Measurements from ENCODE around the gene ZCCHC17.
A peak's percentile ranks its signal among the peaks of the same experiment; 100 is the strongest.

The ZCCHC17 gene

DNA sequence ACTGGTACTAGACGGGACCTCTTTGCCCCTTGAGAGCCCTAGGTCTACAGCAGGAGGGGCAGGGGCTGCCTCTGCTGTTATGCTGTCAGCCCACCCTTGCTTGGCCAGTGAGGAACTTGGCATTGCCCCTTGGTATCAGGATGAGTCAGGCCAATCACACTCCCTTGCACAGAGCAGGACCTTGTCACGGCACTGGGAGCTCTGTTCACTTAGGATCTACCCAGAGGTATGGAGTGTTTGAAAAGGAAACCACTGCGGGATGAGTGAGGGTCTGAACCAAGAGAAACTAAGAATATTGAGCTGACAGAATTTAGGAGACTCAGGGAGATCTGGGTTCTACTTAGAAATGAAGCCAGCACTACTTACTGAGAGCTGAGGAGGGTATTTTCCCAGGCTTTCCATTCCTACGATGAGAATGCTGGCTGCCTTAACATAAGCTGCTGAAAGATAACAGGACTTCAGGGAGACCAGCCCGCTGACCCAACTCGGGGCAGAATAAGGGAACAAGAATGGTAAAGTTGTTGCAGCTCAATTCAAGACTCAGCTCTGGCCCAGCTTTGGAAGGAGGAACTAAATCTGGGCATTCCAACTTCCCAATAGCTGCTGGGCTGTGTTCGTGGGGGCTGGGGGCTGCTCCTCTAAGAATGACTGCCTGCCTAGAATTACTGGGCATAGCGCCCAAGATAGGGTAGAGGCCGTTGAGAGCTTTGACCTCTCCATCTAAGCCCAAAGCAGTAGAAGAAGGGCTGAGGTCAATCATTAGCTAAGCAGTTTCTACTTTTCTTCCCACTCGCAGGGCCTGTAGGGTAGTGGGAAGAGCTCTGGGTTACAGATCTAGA is 74.5 kb downstream of the ZCCHC17 start:
- Mint-ChIP-seq H3K4me1 (ENCODE audit: low read depth) (peaks cover 14% of the 10 kb centered on the region), H3K4me3 (no peak overlapping the region), H3K36me3 (ENCODE audit: low read depth) (peaks cover 7% of the 10 kb centered on the region), H3K27me3 (peaks cover 10% of the 10 kb centered on the region), H3K27ac (no peak overlapping the region), H3K9me3 (no peaks in the 10 kb centered on the region)
- DNase-seq, result no peak

DNA sequence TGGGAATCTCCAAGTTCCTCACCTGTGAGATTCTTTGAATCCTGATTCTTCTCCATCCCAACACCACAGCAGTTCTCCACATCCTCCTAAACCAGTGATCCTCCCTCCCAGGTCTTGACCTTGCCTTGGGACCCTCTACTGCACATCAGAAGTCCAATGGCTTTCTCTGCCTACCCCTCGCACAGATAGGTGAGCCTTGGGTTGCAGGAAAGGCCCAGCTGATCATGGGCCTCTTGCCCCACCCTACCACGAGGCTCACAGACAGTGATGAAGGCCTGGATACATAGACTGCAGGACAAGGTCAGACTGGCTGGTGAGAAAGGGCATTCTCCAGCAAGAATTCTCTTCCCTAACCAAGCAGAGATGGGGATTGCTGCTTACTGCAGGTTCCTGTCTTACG is 75.2 kb downstream of the ZCCHC17 start:
- Mint-ChIP-seq H3K27ac (no peak overlapping the region), H3K4me3 (no peak overlapping the region), H3K9me3 (no peaks in the 10 kb centered on the region), H3K36me3 (ENCODE audit: low read depth) (peaks cover 5% of the 10 kb centered on the region), H3K4me1 (ENCODE audit: low read depth) (peaks cover 14% of the 10 kb centered on the region), H3K27me3 (peaks cover 10% of the 10 kb centered on the region)
- DNase-seq, result no peak

- H3K27me3 Mint-ChIP-seq, result peaks cover 10% of the 10 kb centered on the region
- no peak for DNase-seq
- no peaks in the 10 kb centered on the region for H3K9me3 Mint-ChIP-seq
- peak overlapping the region; percentile 65 for H3K4me3 Mint-ChIP-seq
- no peak overlapping the region for H3K27ac Mint-ChIP-seq
- no peaks in the 10 kb centered on the region for H3K36me3 Mint-ChIP-seq (ENCODE audit: low read depth)
- H3K4me1 Mint-ChIP-seq (ENCODE audit: low read depth), result peaks cover 14% of the 10 kb centered on the region
Measured at GRCh38 chr1:31372751-31373055, 75.9 kb downstream of the ZCCHC17 start.

DNA sequence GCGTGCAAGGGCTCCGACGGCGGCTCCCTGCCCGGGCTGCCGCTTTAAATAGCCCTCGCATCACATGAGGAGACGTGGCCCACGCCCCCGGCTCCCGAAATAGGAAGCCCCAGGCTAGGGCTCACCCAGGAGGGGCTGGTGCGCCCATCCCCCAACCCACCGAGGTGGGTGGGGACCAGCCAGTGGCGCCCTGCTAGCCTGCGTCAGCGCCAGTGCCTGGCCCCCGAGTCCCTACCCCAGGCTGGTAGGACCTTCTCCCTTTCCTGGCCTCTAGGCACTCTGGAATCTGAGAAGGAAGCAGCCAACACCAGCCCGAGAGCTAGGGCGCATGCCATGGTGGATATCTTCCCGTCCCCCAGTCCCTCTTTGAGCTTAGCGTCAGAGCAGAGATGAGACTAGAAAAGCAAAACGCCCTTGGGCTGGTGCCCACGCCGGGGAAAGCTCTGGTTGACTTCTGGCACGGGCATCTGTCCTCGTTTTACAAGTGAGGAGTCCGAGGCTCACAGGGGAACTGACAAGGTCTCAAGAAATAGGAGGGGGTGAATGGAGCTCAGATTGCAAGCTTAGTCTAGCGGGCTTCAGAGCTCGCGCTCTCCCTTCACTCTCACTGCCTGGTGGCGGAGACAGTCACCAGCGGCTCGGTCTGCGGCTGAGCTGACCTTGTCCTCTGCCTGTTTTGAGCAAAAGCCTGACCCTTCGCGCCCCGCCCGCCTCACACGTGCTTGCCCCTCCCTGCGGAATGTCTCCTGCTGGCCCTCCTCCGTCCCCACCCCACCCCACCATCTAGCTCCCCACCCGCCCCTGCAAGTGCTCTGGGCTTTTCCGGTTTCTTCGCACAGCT is 76.4 kb downstream of the ZCCHC17 start, which contains the start of gene FABP3:
FABP3 (minus strand) TSS at position 21 of the 841 bp plus-strand sequence. CDS start 62 bp downstream, outside the sequence.
- H3K27ac Mint-ChIP-seq, result peak within 1 kb of the TSS; percentile 27
- DNase-seq, result peak; percentile 51
- H3K9me3 Mint-ChIP-seq, result no peaks in the 10 kb centered on the region
- peak within 1 kb of the TSS; percentile 65 for H3K4me3 Mint-ChIP-seq
- peaks cover 10% of the 10 kb centered on the region for H3K27me3 Mint-ChIP-seq
- no peaks in the 10 kb centered on the region for H3K36me3 Mint-ChIP-seq (ENCODE audit: low read depth)
- H3K4me1 Mint-ChIP-seq (ENCODE audit: low read depth), result peaks cover 14% of the 10 kb centered on the region

DNA sequence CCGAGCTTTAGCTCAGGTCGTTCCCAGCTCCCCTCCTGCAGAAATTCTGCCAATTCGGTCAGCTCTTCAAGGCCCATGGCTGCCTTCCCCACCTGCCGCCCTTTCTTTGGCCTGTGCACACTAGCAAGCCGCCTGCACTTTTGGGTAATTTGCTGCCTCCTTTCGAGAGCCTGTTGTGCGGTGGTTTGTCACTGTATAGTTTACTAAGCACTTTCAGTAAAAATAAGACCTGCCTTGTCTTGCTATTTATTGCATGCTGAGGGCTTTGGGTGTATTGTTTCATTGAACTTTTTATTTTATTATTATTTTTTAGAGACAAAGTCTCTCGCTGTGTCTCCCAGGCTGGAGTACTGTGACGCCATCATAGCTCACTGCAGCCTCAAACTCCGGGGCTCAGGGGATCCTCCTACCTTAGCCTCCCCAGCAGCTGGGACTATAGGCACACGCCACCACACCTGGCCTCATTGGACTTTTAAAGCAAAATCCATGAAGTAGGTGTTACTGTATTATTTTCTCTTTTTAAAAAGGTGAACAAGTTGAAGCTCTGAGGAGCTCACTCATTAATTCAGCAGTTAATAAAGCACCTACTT is 77.2 kb downstream of the ZCCHC17 start:
- H3K4me1 Mint-ChIP-seq (ENCODE audit: low read depth), result peaks cover 14% of the 10 kb centered on the region
- DNase-seq, result no peak
- H3K27ac Mint-ChIP-seq, result no peak overlapping the region
- H3K4me3 Mint-ChIP-seq, result peak overlapping the region; percentile 65
- no peaks in the 10 kb centered on the region for H3K36me3 Mint-ChIP-seq (ENCODE audit: low read depth)
- H3K9me3 Mint-ChIP-seq, result no peaks in the 10 kb centered on the region
- H3K27me3 Mint-ChIP-seq, result peaks cover 10% of the 10 kb centered on the region

GRCh38 chr1:31374511-31375196 is 77.8 kb downstream of the ZCCHC17 start:
- no peak overlapping the region for H3K4me3 Mint-ChIP-seq
- H3K27ac Mint-ChIP-seq, result no peak overlapping the region
- H3K9me3 Mint-ChIP-seq, result no peaks in the 10 kb centered on the region
- H3K27me3 Mint-ChIP-seq, result peaks cover 10% of the 10 kb centered on the region
- H3K4me1 Mint-ChIP-seq (ENCODE audit: low read depth), result peaks cover 14% of the 10 kb centered on the region
- H3K36me3 Mint-ChIP-seq (ENCODE audit: low read depth), result no peaks in the 10 kb centered on the region
- no peak for DNase-seq

- DNase-seq, result no peak
- Mint-ChIP-seq H3K4me3 (no peak overlapping the region), H3K27me3 (peaks cover 15% of the 10 kb centered on the region), H3K36me3 (ENCODE audit: low read depth) (no peaks in the 10 kb centered on the region), H3K9me3 (no peaks in the 10 kb centered on the region), H3K4me1 (ENCODE audit: low read depth) (peaks cover 14% of the 10 kb centered on the region), H3K27ac (no peak overlapping the region)
Measured at GRCh38 chr1:31376375-31377134, 79.7 kb downstream of the ZCCHC17 start.

- Mint-ChIP-seq H3K36me3 (ENCODE audit: low read depth) (no peaks in the 10 kb centered on the region), H3K27me3 (peaks cover 15% of the 10 kb centered on the region), H3K27ac (no peak overlapping the region), H3K4me3 (no peak overlapping the region), H3K4me1 (ENCODE audit: low read depth) (peaks cover 13% of the 10 kb centered on the region), H3K9me3 (no peaks in the 10 kb centered on the region)
- DNase-seq, result no peak
Measured at GRCh38 chr1:31377364-31377863, 80.6 kb downstream of the ZCCHC17 start.

- H3K36me3 Mint-ChIP-seq (ENCODE audit: low read depth), result no peaks in the 10 kb centered on the region
- H3K4me1 Mint-ChIP-seq (ENCODE audit: low read depth), result peaks cover 8% of the 10 kb centered on the region
- no peak overlapping the region for H3K27ac Mint-ChIP-seq
Measured at GRCh38 chr1:31378001-31378400, 81.2 kb downstream of the ZCCHC17 start.

GRCh38 chr1:31380181-31380580 is 83.3 kb downstream of the ZCCHC17 start:
- H3K4me3 Mint-ChIP-seq, result no peak overlapping the region
- no peak overlapping the region for H3K27ac Mint-ChIP-seq
- no peaks in the 10 kb centered on the region for H3K9me3 Mint-ChIP-seq
- DNase-seq, result no peak
- H3K36me3 Mint-ChIP-seq (ENCODE audit: low read depth), result no peaks in the 10 kb centered on the region
- H3K27me3 Mint-ChIP-seq, result peaks cover 21% of the 10 kb centered on the region
- H3K4me1 Mint-ChIP-seq (ENCODE audit: low read depth), result no peaks in the 10 kb centered on the region

More at GRCh38 chr1:31378001-31378400, 81.2 kb downstream of the ZCCHC17 start:
- no peak overlapping the region for H3K4me3 Mint-ChIP-seq
- DNase-seq, result no peak
- H3K9me3 Mint-ChIP-seq, result no peaks in the 10 kb centered on the region
- H3K27me3 Mint-ChIP-seq, result peaks cover 15% of the 10 kb centered on the region

DNA sequence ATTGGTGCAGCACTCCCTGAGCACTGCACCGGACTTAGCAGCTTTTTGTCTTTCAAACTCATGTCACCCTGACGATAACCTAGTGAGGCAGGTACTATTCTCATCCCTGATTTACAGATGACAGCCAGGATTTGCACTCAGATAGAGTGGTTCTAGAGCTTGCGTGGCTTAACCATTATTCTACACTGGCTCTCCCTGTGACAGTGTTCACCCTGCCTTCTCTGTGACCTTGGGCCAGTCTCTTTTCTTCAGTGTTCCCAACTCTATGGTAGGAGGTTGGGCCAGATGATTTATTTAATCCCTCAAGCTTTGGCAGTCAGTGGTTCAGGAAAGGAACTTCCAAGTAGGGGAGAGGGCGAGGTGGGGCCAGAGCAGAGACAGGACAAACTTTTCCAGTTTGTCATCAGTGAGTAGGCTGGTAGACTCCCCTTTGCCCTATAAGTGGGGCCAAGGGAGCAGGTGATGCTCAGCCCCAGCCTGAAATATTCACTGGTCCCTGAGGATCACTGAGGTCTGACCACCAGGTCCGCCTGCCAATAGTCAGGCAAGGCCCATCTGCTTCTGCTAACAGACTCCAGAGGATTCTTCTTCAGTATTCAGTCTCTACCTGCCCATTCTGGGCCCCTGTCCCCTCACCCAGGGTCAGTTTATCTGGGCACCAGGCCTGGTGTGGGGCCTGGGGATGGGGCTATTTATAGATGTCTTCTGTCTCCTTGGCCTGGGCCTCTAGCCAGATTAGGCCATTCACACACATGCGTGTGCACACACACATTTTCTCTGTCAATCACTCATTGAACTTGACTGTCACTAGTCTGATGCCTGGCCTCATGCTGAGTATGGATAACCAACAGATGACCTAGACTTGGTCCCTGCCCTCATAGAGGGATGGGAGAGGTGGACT is 84.8 kb downstream of the ZCCHC17 start:
- Mint-ChIP-seq H3K4me3 (no peak overlapping the region), H3K9me3 (no peaks in the 10 kb centered on the region), H3K27me3 (peaks cover 28% of the 10 kb centered on the region), H3K27ac (no peak overlapping the region), H3K36me3 (ENCODE audit: low read depth) (no peaks in the 10 kb centered on the region), H3K4me1 (ENCODE audit: low read depth) (no peaks in the 10 kb centered on the region)
- DNase-seq, result no peak

DNA sequence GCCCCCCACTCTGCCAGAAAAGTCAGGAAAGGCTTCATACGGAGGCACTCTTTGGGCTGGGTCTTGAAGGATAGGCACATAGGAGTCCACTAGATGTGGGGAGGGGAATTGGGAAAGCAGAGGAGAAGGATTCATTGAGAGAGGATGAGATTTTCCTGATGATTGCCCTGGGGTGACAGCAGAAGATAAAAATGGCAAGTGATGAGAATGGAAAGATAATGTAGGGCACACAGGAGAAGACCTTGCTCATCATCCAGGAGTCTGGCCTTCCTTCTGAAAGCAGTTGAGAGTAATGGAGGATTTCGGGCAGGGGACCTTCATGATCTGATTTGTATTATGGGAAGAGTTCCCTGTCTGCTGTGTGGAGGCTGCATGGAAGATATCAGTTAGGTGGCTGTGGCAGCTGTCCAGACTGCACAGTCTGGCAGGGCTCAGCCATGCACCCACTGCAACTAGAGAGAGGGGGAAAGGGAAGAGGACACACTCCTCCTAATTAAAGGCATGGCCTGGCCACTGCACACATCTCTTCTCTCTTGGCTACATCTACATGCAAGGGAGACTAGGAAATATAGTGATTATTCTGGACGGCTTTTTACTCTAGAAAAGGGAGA is 85.7 kb downstream of the ZCCHC17 start:
- Mint-ChIP-seq H3K9me3 (no peaks in the 10 kb centered on the region), H3K27ac (no peak overlapping the region), H3K4me3 (no peak overlapping the region), H3K27me3 (peaks cover 28% of the 10 kb centered on the region), H3K4me1 (ENCODE audit: low read depth) (no peaks in the 10 kb centered on the region), H3K36me3 (ENCODE audit: low read depth) (no peaks in the 10 kb centered on the region)
- no peak for DNase-seq

All from activated T-cell treated with anti-CD3 and anti-CD28 coated beads, Interleukin-2, amount 50 U/mL, for 24 hours (primary cell).